Fibroblast of mammary gland (primary cell): ENCODE results near the gene SND1.

ENCODE experiments used
- DNase-seq: peaks from one replicate; pipeline ENCODE4 v3.0.0-alpha.2; 2010; ENCODE audit warnings: low read depth
- H3K4me3 ChIP-seq: 2 replicates; pipeline ENCODE4 v1.5.1; 2011; ENCODE audit warnings: low read depth, mild to moderate bottlenecking, low read length, moderate library complexity; ENCODE audit not compliant: control insufficient read depth
- TF ChIP-seq, protein P1 (sequence below): conservative IDR thresholded peaks from 2 replicates; pipeline ENCODE4 v1.5.1; 2011; ENCODE audit warnings: low read depth, low read length, inconsistent platforms; ENCODE audit not compliant: control insufficient read depth, insufficient read depth

The SND1 gene

DNA sequence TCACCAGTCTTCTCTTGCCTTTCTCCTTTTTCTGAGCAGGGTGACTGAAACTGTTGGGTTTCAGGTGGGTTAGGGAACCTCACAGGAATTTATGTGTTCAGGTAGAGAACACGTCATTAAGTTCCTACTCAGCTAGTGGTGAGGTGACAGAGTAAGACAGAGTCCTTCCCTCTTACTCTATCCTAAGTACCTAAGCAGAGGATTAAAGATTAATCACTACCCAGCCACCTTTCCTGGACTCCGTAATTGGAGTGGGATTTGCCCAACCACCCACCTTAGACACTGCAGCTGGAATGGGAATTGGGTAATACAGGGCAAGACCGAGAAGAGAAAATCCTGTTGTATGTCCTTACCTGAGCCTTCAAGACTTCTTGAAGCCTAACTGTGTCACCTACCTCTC, 221.2 kb downstream of the SND1 start:
- H3K4me3 ChIP-seq: no peak overlapping the region
- DNase-seq: no peak

GRCh38 chr7:127873715-127874636, 222.0 kb downstream of the SND1 start:
- TF ChIP-seq, protein P1, sequence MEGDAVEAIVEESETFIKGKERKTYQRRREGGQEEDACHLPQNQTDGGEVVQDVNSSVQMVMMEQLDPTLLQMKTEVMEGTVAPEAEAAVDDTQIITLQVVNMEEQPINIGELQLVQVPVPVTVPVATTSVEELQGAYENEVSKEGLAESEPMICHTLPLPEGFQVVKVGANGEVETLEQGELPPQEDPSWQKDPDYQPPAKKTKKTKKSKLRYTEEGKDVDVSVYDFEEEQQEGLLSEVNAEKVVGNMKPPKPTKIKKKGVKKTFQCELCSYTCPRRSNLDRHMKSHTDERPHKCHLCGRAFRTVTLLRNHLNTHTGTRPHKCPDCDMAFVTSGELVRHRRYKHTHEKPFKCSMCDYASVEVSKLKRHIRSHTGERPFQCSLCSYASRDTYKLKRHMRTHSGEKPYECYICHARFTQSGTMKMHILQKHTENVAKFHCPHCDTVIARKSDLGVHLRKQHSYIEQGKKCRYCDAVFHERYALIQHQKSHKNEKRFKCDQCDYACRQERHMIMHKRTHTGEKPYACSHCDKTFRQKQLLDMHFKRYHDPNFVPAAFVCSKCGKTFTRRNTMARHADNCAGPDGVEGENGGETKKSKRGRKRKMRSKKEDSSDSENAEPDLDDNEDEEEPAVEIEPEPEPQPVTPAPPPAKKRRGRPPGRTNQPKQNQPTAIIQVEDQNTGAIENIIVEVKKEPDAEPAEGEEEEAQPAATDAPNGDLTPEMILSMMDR: no peak
- no peak overlapping the region for H3K4me3 ChIP-seq
- no peak for DNase-seq

More for the DNA sequence above, 221.2 kb downstream of the SND1 start:
- TF ChIP-seq, protein P1: no peak

- TF ChIP-seq, protein P1: no peak
- H3K4me3 ChIP-seq: no peak overlapping the region
- DNase-seq: peak; percentile 48
Observed at GRCh38 chr7:127874951-127875608, 223.1 kb downstream of the SND1 start.

DNA sequence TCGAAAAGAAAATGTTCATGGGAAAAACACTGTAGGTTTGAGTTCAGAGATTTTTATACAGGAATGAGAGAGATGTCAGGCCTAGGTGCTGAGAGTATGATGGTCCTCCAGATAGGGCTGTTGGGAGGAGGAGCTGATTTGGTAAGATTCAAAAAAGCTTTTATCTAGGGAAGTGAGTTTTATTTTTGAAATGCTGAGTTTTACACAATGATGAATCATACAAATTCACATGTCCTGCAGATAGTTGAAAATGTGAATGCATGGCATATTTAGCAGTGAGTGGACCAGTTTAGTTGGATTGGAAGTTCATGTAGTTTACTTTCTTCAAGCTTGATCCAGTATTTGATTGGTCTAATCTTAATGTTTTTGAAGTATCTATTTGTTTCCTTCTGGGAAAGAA, 224.4 kb downstream of the SND1 start:
- no peak overlapping the region for H3K4me3 ChIP-seq
- TF ChIP-seq, protein P1: no peak
- peak; percentile 68 for DNase-seq

- DNase-seq: no peak
- TF ChIP-seq, protein P1: no peak
- H3K4me3 ChIP-seq: no peak overlapping the region
Observed at GRCh38 chr7:127877951-127878350, 226.0 kb downstream of the SND1 start.

DNA sequence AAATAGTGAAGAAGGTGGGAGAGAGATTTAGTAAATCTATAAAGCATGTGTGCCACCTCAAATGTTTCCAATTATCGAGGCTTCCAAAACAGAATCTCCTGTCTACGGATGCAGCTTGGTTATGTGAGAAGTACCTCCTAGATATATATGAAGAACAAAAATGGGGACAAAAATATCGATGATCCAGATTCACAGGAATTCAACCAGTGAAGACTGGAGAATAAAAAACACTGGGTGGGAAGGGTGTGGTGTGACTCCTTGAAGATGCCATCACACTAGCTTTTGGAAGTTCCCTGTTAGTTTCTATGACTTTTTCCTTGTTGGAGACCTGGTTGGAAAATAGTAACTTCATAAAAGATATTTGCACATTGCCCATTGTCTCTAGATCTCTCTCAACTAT, 226.8 kb downstream of the SND1 start:
- no peak for DNase-seq
- TF ChIP-seq, protein P1: no peak
- H3K4me3 ChIP-seq: no peak overlapping the region
